B cell (primary cell): Measurements from ENCODE around the gene RSPRY1.

Experiments
- EZH2 ChIP-seq: IDR thresholded peaks from 2 replicates; pipeline ENCODE4 v1.6.1; 2012; ENCODE audit warnings: borderline replicate concordance, low read depth, mild to moderate bottlenecking, moderate library complexity, low read length; ENCODE audit not compliant: insufficient read depth, poor library complexity, severe bottlenecking
- TF ChIP-seq, protein P1 (sequence below): fragments of 200-600 bp; IDR thresholded peaks from one replicate; pipeline ENCODE4 v1.8.0; 2022; ENCODE audit warnings: antibody characterized with exemption, mild to moderate bottlenecking

DNA sequence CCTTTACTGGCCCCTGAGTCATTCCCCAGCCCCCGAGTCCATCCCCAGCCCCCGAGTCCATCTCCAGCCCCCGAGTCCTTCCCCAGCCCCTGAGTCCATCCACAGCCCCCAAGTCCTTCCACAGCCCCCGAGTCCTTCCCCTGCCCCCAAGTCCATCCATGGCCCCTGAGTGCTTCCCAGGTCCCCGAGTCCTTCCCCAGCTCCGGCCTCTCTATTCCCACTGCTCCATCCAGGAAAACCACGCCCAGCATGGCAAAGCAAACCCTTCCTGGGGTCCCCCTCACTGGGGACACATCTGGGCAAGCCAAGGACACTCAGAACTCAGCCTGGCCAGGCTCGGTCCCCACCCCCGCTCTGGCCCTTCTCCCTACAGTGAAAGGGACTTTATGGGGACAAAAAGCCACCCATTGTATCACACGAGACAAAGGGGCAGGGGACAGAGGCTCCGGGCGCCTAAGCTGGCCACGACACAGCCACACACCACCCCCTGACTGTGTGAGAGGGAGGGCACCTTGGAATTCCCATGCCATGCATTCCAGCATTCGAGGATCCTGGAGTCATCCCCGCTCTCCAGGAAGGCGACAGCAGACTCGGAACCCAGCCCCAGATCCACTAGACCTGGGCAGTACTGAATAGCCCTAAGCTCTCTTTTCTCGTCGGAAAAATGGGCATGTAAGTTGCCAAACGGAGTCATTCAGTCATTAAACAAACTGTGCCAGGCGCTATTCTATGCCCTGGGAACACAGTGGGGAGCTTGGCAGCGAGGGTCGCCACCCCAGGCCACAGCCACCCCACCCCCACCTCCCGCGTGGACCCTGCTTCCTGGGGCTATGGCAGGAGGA is 84.3 kb downstream of the RSPRY1 start:
- TF ChIP-seq, protein P1, sequence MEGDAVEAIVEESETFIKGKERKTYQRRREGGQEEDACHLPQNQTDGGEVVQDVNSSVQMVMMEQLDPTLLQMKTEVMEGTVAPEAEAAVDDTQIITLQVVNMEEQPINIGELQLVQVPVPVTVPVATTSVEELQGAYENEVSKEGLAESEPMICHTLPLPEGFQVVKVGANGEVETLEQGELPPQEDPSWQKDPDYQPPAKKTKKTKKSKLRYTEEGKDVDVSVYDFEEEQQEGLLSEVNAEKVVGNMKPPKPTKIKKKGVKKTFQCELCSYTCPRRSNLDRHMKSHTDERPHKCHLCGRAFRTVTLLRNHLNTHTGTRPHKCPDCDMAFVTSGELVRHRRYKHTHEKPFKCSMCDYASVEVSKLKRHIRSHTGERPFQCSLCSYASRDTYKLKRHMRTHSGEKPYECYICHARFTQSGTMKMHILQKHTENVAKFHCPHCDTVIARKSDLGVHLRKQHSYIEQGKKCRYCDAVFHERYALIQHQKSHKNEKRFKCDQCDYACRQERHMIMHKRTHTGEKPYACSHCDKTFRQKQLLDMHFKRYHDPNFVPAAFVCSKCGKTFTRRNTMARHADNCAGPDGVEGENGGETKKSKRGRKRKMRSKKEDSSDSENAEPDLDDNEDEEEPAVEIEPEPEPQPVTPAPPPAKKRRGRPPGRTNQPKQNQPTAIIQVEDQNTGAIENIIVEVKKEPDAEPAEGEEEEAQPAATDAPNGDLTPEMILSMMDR = no peak
- TF ChIP-seq EZH2 = no peak
